ENCODE data around the gene SS18L1.

SS18L1 gene

GRCh38 chr20:62209850-62210495 is 66.4 kb downstream of the SS18L1 start:
- H3K27ac Mint-ChIP-seq: no peak overlapping the region
- no peak overlapping the region for H3K4me3 Mint-ChIP-seq
- H3K36me3 Mint-ChIP-seq: no peaks in the 10 kb centered on the region
- H3K9me3 Mint-ChIP-seq: no peaks in the 10 kb centered on the region
- ATAC-seq: no peak
- no peak for DNase-seq (ENCODE audit: low spot score in 2 of 2)
- no peaks in the 10 kb centered on the region for H3K4me1 Mint-ChIP-seq

- Mint-ChIP-seq H3K4me1 (no peaks in the 10 kb centered on the region), H3K4me3 (no peak overlapping the region), H3K9me3 (no peaks in the 10 kb centered on the region), H3K36me3 (no peaks in the 10 kb centered on the region), H3K27ac (no peak overlapping the region)
- no peak for DNase-seq (ENCODE audit: low spot score in 2 of 2)
- no peak for ATAC-seq
Measured at GRCh38 chr20:62210496-62210855, 66.9 kb downstream of the SS18L1 start.

- Mint-ChIP-seq H3K4me1 (no peaks in the 10 kb centered on the region), H3K9me3 (no peaks in the 10 kb centered on the region), H3K27ac (no peak overlapping the region), H3K36me3 (no peaks in the 10 kb centered on the region), H3K4me3 (no peak overlapping the region)
- no peak for DNase-seq (ENCODE audit: low spot score in 2 of 2)
- no peak for ATAC-seq
Measured at GRCh38 chr20:62211216-62211615, 67.6 kb downstream of the SS18L1 start.

- Mint-ChIP-seq H3K27ac (no peak overlapping the region), H3K4me1 (no peaks in the 10 kb centered on the region), H3K9me3 (no peaks in the 10 kb centered on the region), H3K36me3 (no peaks in the 10 kb centered on the region), H3K4me3 (no peak overlapping the region)
- DNase-seq (ENCODE audit: low spot score in 2 of 2) (no peak), ATAC-seq (no peak)
Measured at GRCh38 chr20:62211769-62212288, 68.3 kb downstream of the SS18L1 start.

GRCh38 chr20:62212299-62212698 is 68.7 kb downstream of the SS18L1 start:
- ATAC-seq: no peak
- Mint-ChIP-seq H3K27ac (no peak overlapping the region), H3K4me1 (no peaks in the 10 kb centered on the region), H3K4me3 (no peak overlapping the region), H3K36me3 (no peaks in the 10 kb centered on the region), H3K9me3 (no peaks in the 10 kb centered on the region)
- no peak for DNase-seq (ENCODE audit: low spot score in 2 of 2)

- ATAC-seq (no peak), DNase-seq (ENCODE audit: low spot score in 2 of 2) (no peak)
- Mint-ChIP-seq H3K4me3 (no peak overlapping the region), H3K4me1 (peaks cover 3% of the 10 kb centered on the region), H3K27ac (no peak overlapping the region), H3K9me3 (no peaks in the 10 kb centered on the region), H3K36me3 (no peaks in the 10 kb centered on the region)
Measured at GRCh38 chr20:62214067-62214466, 70.5 kb downstream of the SS18L1 start.

GRCh38 chr20:62215020-62215990 is 71.7 kb downstream of the SS18L1 start:
- Mint-ChIP-seq H3K4me1 (peaks cover 6% of the 10 kb centered on the region), H3K36me3 (no peaks in the 10 kb centered on the region), H3K4me3 (no peak overlapping the region), H3K27ac (no peak overlapping the region), H3K9me3 (no peaks in the 10 kb centered on the region)
- DNase-seq (ENCODE audit: low spot score in 2 of 2) (no peak), ATAC-seq (no peak)

- no peak overlapping the region for H3K27ac Mint-ChIP-seq
- ATAC-seq (no peak), DNase-seq (ENCODE audit: low spot score in 2 of 2) (no peak)
- H3K9me3 Mint-ChIP-seq: no peaks in the 10 kb centered on the region
- no peak overlapping the region for H3K4me3 Mint-ChIP-seq
- H3K36me3 Mint-ChIP-seq: no peaks in the 10 kb centered on the region
- H3K4me1 Mint-ChIP-seq: peaks cover 6% of the 10 kb centered on the region
Measured at GRCh38 chr20:62215991-62216635, 72.5 kb downstream of the SS18L1 start.

GRCh38 chr20:62216636-62217566 is 73.3 kb downstream of the SS18L1 start:
- ATAC-seq: no peak
- Mint-ChIP-seq H3K4me1 (peaks cover 6% of the 10 kb centered on the region), H3K27ac (no peak overlapping the region), H3K4me3 (no peak overlapping the region), H3K9me3 (no peaks in the 10 kb centered on the region), H3K36me3 (no peaks in the 10 kb centered on the region)
- no peak for DNase-seq (ENCODE audit: low spot score in 2 of 2)

- H3K4me3 Mint-ChIP-seq: no peak overlapping the region
- H3K27ac Mint-ChIP-seq: no peak overlapping the region
- H3K4me1 Mint-ChIP-seq: peaks cover 6% of the 10 kb centered on the region
- DNase-seq (ENCODE audit: low spot score in 2 of 2): no peak
- H3K9me3 Mint-ChIP-seq: no peaks in the 10 kb centered on the region
- H3K36me3 Mint-ChIP-seq: no peaks in the 10 kb centered on the region
- no peak for ATAC-seq
Measured at GRCh38 chr20:62217913-62218773, 74.6 kb downstream of the SS18L1 start.

GRCh38 chr20:62219101-62219991 is 75.8 kb downstream of the SS18L1 start:
- DNase-seq (ENCODE audit: low spot score in 2 of 2): no peak
- H3K9me3 Mint-ChIP-seq: no peaks in the 10 kb centered on the region
- peaks cover 6% of the 10 kb centered on the region for H3K4me1 Mint-ChIP-seq
- ATAC-seq: no peak
- H3K36me3 Mint-ChIP-seq: no peaks in the 10 kb centered on the region
- H3K4me3 Mint-ChIP-seq: peak overlapping the region; percentile 36
- no peak overlapping the region for H3K27ac Mint-ChIP-seq

GRCh38 chr20:62219992-62220665 is 76.6 kb downstream of the SS18L1 start, which contains the start of gene HRH3:
Gene HRH3 (minus strand): TSS chr20:62220278. CDS start chr20:62219970, 308 bp downstream.
- no peaks in the 10 kb centered on the region for H3K36me3 Mint-ChIP-seq
- H3K4me1 Mint-ChIP-seq: peaks cover 6% of the 10 kb centered on the region
- ATAC-seq: peak; percentile 42
- H3K27ac Mint-ChIP-seq: no peak within 1 kb of the TSS
- H3K9me3 Mint-ChIP-seq: no peaks in the 10 kb centered on the region
- H3K4me3 Mint-ChIP-seq: peak within 1 kb of the TSS; percentile 36
- DNase-seq (ENCODE audit: low spot score in 2 of 2): peak; percentile 27 to 66
